ENCODE results near the gene PSMG2. TPM values are rescaled to one million over a fixed set of nuclear protein-coding genes. Genes with fewer than 3 reads are reported as not detected.

PSMG2 gene
- total RNA-seq, 1 experiment from 2014 or later, result 78.6 TPM

DNA sequence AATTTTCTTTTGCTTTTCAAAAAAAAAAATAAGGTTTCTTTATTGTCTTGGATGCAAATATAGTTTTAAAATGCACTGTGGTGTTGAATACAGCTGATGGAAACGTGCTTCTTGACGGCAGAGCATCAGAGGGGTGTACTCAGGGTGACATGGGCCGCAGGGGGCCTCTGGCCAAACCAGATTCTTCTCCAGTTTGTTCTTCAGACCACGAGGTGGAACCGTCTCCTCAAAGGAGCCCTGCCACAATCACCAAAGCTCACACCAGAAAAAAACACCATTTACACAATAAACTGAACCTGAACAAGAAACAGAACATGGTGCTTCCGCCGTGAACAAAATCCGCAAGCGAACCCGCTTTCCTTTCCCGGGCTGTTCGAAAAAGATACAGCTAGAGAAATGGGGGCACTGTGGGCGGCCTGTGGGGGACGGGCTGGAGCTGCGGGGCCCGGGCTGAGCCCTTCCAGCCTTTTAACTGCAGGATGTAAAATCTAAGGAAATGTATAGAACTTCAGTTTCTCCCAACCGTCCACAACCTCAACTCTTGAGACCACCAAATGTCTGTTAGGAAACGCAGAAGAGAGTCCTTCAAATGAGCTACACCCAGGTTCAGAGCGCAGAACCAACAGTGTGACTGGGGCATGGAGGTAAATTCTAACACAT is 34.5 kb downstream of the PSMG2 start:
- H3K36me3 Mint-ChIP-seq (ENCODE audit: insufficient read depth, unreplicated experiment), result no peaks in the 10 kb centered on the region
- H3K27me3 Mint-ChIP-seq (ENCODE audit: unreplicated experiment), result no peaks in the 10 kb centered on the region
- H3K9me3 Mint-ChIP-seq (ENCODE audit: low read depth, unreplicated experiment), result peaks cover 4% of the 10 kb centered on the region
- H3K4me1 Mint-ChIP-seq (ENCODE audit: low read depth, unreplicated experiment), result peaks cover 9% of the 10 kb centered on the region
- intact Hi-C loops (cut with micrococcal nuclease; ENCODE audit: unreplicated experiment), result no loop called here
- no peak overlapping the region for H3K4me3 Mint-ChIP-seq (ENCODE audit: low read depth, unreplicated experiment)
- CTCF ChIA-PET, result no interaction called here
- H3K27ac Mint-ChIP-seq (ENCODE audit: unreplicated experiment), result no peak overlapping the region
- TF ChIP-seq, protein P1, sequence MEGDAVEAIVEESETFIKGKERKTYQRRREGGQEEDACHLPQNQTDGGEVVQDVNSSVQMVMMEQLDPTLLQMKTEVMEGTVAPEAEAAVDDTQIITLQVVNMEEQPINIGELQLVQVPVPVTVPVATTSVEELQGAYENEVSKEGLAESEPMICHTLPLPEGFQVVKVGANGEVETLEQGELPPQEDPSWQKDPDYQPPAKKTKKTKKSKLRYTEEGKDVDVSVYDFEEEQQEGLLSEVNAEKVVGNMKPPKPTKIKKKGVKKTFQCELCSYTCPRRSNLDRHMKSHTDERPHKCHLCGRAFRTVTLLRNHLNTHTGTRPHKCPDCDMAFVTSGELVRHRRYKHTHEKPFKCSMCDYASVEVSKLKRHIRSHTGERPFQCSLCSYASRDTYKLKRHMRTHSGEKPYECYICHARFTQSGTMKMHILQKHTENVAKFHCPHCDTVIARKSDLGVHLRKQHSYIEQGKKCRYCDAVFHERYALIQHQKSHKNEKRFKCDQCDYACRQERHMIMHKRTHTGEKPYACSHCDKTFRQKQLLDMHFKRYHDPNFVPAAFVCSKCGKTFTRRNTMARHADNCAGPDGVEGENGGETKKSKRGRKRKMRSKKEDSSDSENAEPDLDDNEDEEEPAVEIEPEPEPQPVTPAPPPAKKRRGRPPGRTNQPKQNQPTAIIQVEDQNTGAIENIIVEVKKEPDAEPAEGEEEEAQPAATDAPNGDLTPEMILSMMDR (IDR thresholded peaks at IDR 0.05; ENCODE audit: unreplicated experiment), result no peak
- BruUV-seq (replicated peaks), result no TSS peak
- DNase-seq, result no peak

DNA sequence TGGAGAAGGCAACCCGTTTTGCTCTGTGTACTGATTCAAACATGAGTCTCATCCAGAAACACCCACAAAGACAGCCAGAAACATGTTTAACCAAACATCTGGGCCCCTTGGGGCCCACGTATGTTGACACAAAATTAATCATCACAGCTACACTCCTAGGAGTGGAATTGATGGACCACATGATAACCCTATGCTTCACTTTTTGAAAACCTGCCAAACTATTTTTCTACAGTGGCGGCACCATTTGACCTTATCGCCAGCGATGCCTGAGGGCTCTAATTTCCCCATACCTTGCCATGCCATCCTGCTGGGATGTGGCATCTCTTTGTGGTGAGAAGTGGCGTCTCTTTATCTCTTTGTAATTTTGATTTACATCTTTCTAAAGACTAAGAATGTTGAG is 38.5 kb downstream of the PSMG2 start:
- Mint-ChIP-seq H3K4me1 (ENCODE audit: low read depth, unreplicated experiment) (peaks cover 9% of the 10 kb centered on the region), H3K9me3 (ENCODE audit: low read depth, unreplicated experiment) (no peaks in the 10 kb centered on the region), H3K27me3 (ENCODE audit: unreplicated experiment) (no peaks in the 10 kb centered on the region), H3K4me3 (ENCODE audit: low read depth, unreplicated experiment) (no peak overlapping the region), H3K36me3 (ENCODE audit: insufficient read depth, unreplicated experiment) (no peaks in the 10 kb centered on the region), H3K27ac (ENCODE audit: unreplicated experiment) (no peak overlapping the region)
- TF ChIP-seq, protein P1 (IDR thresholded peaks at IDR 0.05; ENCODE audit: unreplicated experiment), result no peak
- BruUV-seq (replicated peaks), result no TSS peak
- CTCF ChIA-PET, result interaction anchor here (0.5 to 1.4 kb wide), 2 partner anchors 27 to 149 kb away, joined by 3 read pairs; no protein-coding TSS in a partner anchor
- intact Hi-C loops (cut with micrococcal nuclease; ENCODE audit: unreplicated experiment), result no loop called here
- DNase-seq, result peak; percentile 51

DNA sequence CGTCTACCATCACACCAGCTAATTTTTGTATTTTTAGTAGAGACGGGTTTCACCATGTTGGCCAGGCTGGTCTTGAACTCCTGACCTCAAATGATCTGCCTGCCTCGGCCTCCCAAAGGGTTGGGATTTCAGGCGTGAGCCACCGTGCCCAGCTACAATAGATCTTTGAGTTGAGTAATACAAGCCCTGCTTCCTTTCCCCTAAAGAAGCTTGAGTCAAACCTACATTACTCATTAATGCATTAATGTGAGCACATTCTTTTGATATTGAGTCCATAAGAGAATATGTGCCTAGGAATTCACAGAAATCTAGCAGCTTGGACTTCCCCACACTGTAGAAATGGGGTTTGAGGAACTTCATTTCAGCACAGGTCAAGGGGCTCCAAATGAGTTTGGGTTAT is 39.6 kb downstream of the PSMG2 start:
- Mint-ChIP-seq H3K4me1 (ENCODE audit: low read depth, unreplicated experiment) (peaks cover 9% of the 10 kb centered on the region), H3K4me3 (ENCODE audit: low read depth, unreplicated experiment) (no peak overlapping the region), H3K27ac (ENCODE audit: unreplicated experiment) (no peak overlapping the region), H3K9me3 (ENCODE audit: low read depth, unreplicated experiment) (no peaks in the 10 kb centered on the region), H3K27me3 (ENCODE audit: unreplicated experiment) (no peaks in the 10 kb centered on the region), H3K36me3 (ENCODE audit: insufficient read depth, unreplicated experiment) (no peaks in the 10 kb centered on the region)
- CTCF ChIA-PET, result interaction anchor here (0.7 to 3.8 kb wide), 3 partner anchors 26 to 192 kb away, joined by 3 to 26 read pairs (median 3); no protein-coding TSS in a partner anchor
- peak; percentile 18 for DNase-seq
- intact Hi-C loops (cut with micrococcal nuclease; ENCODE audit: unreplicated experiment), result no loop called here
- TF ChIP-seq, protein P1 (IDR thresholded peaks at IDR 0.05; ENCODE audit: unreplicated experiment), result no peak
- BruUV-seq (replicated peaks), result no TSS peak

DNA sequence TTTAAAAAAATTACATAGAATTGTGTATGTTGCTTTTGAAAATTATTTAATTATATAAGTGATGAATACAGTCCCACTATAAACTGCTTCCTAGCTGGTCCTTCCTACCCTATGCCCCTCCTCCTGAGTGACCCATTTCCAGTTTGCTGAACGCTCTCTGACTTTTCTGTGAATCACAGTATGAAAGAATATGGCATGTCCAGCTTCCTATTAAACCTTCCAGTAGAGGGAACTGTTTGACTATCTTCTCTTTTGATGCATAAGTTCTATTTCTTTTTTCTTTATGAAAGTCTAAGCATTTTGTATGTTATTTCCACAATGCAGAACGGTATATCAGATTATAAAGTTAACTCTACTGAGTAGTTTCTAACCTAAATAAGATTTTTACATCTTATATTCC is 41.3 kb downstream of the PSMG2 start:
- Mint-ChIP-seq H3K27ac (ENCODE audit: unreplicated experiment) (no peak overlapping the region), H3K4me3 (ENCODE audit: low read depth, unreplicated experiment) (no peak overlapping the region), H3K4me1 (ENCODE audit: low read depth, unreplicated experiment) (peaks cover 9% of the 10 kb centered on the region), H3K36me3 (ENCODE audit: insufficient read depth, unreplicated experiment) (no peaks in the 10 kb centered on the region), H3K9me3 (ENCODE audit: low read depth, unreplicated experiment) (no peaks in the 10 kb centered on the region), H3K27me3 (ENCODE audit: unreplicated experiment) (peaks cover 4% of the 10 kb centered on the region)
- intact Hi-C loops (cut with micrococcal nuclease; ENCODE audit: unreplicated experiment), result loop anchor here (1.0 kb wide), 2 partner anchors 150 to 190 kb away; no protein-coding TSS in a partner anchor
- no TSS peak for BruUV-seq (replicated peaks)
- TF ChIP-seq, protein P1 (IDR thresholded peaks at IDR 0.05; ENCODE audit: unreplicated experiment), result no peak
- no peak for DNase-seq
- CTCF ChIA-PET, result interaction anchor here (0.6 to 3.8 kb wide), 7 partner anchors 14 to 190 kb away, joined by 3 to 26 read pairs (median 3); partner anchors contain the start of gene PTPN2
